Activated gamma-delta T cell treated with Interleukin-2 at 50 U/mL for 16 hours (primary cell): ENCODE measurements around the gene HDGF.

ENCODE experiments used
- DNase-seq: peaks from one replicate; pipeline ENCODE4 v3.0.0-alpha.2; 2020

The HDGF gene

DNA sequence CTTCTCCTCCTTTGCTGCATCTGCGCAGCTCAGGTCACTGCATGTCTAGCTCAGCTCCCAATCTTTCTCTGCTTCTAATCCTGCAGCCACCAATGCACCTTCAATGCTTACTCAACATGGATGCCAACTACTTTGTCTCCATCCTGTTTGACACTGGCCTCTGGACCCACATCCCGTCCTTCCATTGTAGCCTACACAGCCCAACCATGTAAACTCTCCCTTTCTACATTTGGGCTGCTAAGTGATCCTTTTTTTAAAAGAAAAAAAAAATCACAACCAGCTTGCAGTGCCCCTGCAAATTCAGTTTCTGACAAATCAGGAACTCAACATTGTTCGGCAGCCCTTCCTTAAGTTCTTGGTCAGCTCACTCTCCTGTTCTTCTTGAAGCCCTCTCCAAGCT lies 36.6 kb downstream of the HDGF start:
- no peak for DNase-seq

DNA sequence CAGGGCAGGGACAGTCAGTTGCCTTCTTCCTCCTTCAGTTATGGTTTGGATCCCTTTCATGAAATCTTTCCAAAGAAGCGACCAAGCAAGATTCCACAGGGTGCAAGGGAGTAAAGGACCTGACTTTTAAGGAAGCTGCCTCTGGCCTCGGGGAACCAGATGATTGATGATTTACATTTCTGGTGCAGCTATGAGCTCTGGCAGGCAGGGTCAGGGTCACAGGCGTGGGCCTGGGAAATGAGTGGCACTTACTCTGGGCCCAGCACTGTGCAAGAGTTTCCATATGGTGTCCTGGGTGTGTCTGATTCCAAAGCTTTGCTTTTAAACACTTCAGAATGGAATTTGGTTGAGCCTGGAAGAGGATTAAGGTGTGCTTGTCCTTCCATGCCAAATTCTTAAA lies 38.8 kb downstream of the HDGF start:
- no peak for DNase-seq

- DNase-seq = no peak
These were observed 40.3 kb downstream of the HDGF start for GRCh38 chr1:156711011-156711817.

- DNase-seq = no peak
These were observed 41.6 kb downstream of the HDGF start for GRCh38 chr1:156709757-156710489.

- no peak for DNase-seq
These were observed 42.4 kb downstream of the HDGF start for GRCh38 chr1:156709031-156709430.

DNA sequence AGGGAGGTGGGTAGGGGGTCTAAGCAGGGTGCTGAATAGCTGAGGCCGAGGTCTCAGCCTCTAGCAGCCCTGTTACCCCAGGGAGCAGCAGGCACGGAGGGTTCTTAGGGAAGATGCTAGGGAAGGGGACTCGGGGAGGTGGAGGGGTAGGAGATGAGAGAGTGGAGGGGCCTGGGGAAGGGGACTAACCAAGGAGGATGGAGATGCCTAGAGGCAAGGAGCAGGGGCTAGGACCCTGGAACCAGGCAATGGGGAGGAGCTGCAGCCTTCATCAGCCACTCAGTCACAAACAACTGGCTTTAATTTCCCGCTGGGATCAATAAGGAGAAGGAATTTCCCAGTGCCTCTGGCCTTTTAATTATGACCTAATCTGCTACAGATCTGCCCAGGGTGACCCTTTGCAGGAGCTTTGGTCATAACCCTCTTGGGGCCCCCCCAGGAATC lies 43.2 kb downstream of the HDGF start:
- no peak for DNase-seq

- no peak for DNase-seq
These were observed 43.9 kb downstream of the HDGF start for GRCh38 chr1:156707417-156708217.

- no peak for DNase-seq
These were observed 44.6 kb downstream of the HDGF start for GRCh38 chr1:156706657-156707416.

GRCh38 chr1:156705918-156706656 lies 45.4 kb downstream of the HDGF start:
- peak; percentile 61 for DNase-seq

DNA sequence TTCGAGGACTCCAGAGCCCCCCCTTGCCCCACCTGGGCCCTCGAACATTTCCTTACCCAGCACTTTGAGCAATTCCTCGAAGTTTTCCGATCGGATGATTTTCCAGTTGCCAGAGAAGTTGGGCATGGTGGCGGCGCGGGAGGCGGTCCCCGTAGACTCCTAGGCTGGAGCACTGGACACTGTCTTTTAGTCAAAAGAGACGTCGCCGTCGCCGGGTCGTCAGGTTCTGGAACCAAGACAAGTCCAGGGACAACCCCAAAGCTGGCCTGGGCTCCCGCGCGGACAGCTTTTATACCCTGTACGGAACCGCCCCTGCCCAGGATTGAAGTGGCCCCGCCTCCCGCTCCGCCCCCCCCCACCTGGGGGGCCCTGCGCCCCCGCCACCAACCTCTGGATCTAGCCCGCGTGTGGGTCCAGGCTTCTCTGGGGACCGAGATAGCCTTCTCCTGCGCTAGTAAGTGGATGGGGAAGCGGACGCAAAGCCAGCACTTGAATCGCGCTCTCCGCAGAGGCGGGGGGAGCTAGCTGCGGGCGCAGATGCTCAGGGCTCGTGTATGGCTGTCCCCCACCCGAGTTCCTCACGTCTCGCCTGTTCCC lies 46.1 kb downstream of the HDGF start, which contains the start of gene CRABP2:
Gene CRABP2, minus strand, starts transcription at position 263 of the 597 bp plus-strand sequence. Its CDS starts 137 bp downstream, at position 126.
- DNase-seq = peak; percentile 21

GRCh38 chr1:156704930-156705320 lies 46.5 kb downstream of the HDGF start:
- no peak for DNase-seq

DNA sequence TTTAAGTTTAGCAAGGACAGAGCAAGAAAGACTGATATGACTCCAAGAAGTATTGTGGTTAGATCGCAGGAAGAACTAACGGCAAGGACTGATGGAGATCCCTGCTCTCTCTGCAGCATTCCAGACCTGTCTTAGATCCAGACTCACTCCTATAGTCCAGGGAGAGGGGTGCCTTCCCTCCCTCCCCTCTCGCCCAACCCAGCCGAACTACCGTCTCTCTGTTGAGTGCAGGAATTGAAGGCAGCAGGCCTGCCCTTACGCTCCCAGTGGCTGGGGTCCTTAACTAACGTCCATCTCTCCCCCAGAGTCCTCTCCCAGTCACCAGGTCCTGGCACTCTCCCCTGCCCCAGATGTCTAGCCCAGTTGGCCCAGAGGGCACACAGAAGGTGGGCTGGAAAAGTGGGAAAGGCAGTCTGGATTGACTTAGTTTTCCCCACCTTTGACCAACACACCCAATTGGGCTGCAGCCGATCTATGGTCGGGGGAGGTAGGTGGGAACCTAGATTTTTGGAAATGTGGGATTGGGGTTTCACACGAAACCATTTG lies 47.2 kb downstream of the HDGF start:
- DNase-seq = no peak

GRCh38 chr1:156703741-156704140 lies 47.7 kb downstream of the HDGF start:
- no peak for DNase-seq

GRCh38 chr1:156703336-156703735 lies 48.1 kb downstream of the HDGF start:
- DNase-seq = no peak

DNA sequence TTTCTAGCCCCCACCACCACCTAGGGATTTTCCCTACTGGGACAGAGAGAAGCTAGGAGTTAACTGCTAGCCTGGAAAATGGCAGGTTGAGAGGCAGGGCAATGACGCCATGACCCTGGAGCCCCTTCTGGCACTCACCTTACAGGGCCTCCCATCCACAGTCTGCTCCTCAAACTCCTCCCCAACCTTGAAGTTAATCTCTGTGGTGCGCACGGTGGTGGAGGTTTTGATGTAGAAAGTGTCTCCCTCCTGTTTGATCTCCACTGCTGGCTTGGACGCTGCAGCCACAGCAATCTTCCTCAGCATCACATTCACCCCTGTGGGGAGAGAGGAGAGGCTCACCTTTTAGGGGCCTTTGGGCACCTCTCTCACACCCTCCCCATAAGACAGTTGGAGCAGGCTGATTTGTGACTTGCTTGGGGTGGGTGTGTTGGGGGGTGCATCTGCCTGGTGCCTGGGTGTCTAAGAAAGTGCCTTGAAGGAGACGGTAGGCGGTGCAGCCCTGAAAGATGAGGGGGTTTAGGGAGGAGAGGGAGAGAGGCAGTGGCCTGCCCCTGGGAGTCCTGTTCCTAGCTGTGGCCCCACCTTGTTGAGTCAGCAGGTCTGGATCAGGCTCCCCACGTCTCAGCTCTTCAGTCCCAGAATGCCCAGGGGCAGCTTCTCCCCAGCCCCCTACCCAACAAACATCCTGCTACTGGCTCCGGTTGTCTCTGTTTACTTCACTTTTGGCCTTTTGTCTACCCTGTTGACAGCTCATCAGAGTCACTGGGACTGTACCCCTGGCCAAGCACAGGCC lies 50.5 kb downstream of the HDGF start:
- DNase-seq = no peak

GRCh38 chr1:156698995-156699394 lies 52.5 kb downstream of the HDGF start:
- DNase-seq = no peak

GRCh38 chr1:156697481-156697880 lies 54.0 kb downstream of the HDGF start:
- DNase-seq = no peak

DNA sequence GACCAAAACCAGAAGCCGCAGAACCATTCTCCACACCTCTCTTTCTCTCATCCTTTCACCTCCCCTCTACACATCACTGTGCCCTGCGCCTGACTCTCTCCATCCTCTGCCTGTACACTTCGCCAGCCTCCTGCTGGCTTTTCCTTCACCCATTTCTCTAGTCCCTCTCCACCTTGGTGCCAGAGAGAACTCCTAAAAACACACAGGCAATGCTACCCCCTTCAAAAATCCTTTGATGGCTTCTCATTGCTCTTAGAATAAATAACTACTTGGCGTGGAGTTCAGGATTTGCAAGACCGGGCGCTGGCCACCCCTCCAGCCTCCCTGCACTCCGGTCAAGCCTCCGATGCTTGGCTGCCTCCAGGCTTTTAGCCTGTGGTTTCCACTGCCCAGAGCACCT lies 54.7 kb downstream of the HDGF start:
- no peak for DNase-seq

GRCh38 chr1:156694690-156694962 lies 56.8 kb downstream of the HDGF start:
- DNase-seq = no peak
